GM19467 (cell line): ENCODE data around the gene CHCHD10.

ENCODE experiments used
- ATAC-seq: cut with Tn5 transposase; IDR thresholded peaks from one replicate; pipeline ENCODE4 v1.9.1; 2021; ENCODE audit warnings: mild to moderate bottlenecking, moderate library complexity; ENCODE audit not compliant: unreplicated experiment

Gene CHCHD10

GRCh38 chr22:23773483-23774113 is 5.8 kb upstream of the CHCHD10 start:
- ATAC-seq = no peak

GRCh38 chr22:23772649-23773473 is 5.1 kb upstream of the CHCHD10 start, which contains the start of gene MMP11:
TSS of gene MMP11 (plus strand) at chr22:23772849. CDS start at chr22:23772871, 22 bp downstream.
- ATAC-seq = no peak

DNA sequence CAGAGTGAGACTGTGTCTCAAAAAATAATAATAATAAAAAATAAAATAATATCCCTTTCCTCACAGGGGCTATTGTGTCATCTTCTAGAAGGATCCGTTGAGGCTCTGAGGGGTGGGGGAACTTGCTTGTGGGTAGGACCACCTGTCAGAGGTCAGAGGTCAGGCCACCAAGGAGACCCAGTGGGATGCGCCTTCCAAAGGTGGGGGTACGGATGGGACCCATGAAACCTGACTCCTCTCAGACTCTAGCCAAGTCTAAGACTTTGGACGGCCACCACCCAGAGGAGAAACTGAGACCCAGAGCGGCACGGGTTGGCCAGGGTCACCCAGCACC is 4.5 kb upstream of the CHCHD10 start:
- ATAC-seq = no peak

DNA sequence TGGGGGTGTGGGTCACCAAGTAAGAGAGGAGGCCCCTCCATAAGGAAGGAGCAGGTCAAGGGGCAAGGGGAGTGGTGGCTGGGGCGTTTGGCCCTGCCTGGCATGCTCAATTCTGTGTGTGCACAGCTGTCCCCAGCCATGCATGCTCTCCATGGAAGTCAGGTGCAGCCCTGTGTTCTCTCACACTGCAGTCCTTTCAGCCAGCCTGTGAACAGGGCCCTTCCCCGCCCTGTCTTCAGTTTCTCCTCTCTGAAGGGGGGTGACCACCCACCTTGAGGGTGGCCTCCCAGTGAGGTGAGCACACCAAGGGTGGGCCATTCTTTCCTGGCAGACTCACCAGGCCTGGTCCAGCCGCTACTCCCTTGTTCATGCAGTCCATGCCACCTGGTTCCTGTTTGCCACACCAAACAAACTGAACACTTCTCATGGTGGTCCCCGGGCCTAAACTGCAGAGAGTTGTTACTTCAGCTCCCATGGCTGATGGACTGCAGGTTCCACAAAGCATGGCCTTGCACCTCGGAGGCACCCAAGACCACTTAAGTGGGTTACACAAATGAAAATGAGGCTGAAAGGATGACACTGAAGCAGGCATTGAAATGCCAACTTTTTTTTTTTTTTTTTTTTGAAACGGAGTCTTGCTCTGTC is 1.7 kb upstream of the CHCHD10 start:
- ATAC-seq = no peak

DNA sequence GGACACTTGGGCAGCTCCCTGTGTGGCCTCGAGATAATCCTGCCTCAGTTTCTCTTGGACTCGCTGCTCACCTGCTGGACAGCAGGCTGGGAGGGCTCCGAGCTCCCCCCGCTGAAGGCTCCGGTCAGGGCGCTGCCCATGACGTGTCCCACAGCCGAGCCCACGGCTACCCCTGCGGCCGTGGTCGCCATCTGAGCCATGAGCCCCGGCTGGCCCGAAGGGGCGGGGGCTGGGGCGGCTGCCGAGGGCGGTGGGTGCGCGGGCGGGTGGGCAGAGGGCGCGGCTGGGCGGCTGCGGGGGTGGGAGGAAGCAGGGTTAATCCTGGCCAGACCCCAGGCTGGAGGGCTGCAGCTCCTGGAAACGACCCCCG is 484 bp downstream of the CHCHD10 start:
- ATAC-seq = no peak

DNA sequence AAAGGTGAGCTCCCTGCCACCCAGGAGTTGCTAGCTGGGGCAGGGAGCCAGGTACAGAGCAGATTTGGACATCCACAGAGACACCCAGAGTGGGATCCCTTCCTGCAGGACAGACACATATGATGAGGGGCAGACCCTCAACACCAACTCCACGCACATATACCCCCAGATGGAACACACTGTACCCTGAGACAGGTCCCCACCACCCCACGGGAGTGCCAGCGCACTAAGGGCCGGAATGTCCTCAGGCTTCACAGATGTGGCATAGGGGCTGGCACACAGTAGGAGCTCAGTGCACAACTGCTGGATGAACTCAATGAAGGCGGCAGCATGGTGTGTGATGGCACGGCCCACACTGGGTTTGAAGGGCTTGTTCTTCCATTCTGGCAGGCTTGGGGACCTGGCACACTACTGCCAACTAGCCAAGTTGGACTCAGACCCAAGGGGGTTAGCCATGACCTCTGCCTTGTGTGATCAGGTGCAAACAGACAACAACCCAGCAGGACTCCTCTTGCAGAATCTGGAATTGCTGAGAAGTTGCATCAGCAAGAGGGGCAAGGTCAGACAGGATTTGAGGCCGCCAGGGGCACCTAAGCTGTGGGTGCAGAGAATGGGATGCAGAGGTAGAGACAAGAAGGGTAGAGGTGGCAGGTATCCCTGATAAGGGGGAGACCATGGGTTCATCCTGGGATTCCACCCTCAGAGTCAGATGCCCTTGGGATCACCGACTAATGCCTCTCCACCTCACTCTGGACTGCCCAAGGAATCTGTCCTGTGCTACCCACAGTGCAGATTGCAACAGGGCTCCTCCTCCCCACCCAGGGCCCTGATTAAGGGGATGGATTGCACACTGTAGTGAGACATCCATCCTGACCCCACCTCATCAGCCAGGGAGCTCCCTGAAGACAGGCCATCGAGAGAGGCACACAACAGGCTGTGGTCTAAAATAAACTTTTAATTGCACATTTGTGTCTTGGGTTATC is 2.6 kb downstream of the CHCHD10 start:
- no peak for ATAC-seq

DNA sequence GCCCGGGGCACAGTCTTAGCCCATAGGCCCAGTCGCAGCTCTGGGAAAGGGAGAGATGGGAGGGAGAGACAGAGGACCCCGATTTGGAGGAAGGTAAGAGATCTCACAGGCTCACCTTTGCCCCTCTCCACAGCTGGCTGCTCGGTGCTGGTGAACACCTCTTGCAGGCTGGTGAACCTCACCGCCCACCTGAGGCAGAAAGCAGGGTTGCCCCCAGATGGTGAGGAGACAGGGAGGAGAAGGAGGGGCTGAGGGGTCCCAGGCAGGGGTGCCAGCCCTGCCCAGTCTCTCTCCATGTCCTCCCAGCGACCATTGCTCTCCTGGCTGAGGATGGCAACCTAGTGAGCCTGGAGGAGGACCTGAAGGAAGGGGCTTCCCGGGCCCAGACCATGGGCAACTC is 3.8 kb downstream of the CHCHD10 start:
- ATAC-seq = no peak

DNA sequence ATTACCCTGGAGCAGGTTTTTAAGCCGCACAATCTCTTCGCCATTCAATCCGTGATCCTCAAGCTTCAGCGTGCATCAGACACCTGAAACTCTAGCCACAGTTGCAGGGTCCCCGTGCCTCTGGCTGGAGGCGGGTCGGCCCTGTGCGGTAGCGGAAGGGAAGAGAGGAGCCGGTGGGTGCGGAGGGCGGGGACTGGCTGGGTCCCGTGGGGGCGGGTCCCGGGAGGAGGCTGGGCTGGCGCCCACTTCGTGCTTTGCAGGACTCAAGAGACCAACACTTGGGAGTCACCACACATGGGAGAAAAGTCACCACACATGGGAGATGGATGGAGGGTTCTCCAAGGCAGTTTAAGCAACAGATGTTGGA is 4.2 kb downstream of the CHCHD10 start:
- no peak for ATAC-seq

- ATAC-seq = no peak
Measured at GRCh38 chr22:23762842-23763578, 4.8 kb downstream of the CHCHD10 start, which contains the start of gene C22orf15. TSS of gene C22orf15 (plus strand) at chr22:23762990. CDS start at chr22:23763307, 317 bp downstream.

DNA sequence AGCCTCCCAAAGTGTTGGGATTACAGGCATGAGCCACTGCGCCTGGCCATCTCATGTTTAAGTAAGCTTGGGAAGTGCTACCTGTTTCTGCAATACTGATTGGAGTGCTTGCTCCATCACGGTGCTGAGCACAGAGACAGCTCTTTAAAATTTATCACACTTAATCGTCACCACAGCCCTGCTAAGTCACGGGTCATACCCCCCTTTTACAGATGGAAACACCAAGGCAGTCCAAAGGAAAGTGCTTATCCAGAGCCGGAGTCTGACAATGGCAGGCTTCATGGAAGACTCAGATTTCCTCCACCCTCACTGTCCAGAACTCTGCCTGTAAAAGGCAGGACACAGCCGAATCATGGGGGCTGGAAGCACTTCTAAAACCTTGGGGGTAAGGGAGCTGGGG is 7.7 kb downstream of the CHCHD10 start:
- ATAC-seq = no peak

DNA sequence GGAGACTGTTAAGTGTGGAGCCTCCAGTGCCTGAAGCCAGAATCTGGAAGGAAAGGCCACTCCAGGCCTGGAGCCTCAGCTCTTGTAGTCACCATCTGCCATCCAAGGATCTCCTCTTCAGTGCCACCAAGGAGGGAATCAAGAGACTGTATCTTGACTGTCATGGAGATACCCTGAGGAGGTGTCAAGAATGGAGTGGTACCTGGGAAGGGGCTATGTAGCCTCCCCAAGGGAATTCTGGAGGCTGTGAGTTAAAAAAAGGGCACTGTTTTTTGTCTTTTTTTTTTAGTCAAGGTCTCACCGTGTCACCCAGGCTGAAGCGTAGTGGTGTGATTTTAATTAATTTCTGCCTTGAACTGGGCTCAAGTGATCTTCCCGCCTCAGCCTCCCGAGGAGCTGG is 8.2 kb downstream of the CHCHD10 start:
- no peak for ATAC-seq

DNA sequence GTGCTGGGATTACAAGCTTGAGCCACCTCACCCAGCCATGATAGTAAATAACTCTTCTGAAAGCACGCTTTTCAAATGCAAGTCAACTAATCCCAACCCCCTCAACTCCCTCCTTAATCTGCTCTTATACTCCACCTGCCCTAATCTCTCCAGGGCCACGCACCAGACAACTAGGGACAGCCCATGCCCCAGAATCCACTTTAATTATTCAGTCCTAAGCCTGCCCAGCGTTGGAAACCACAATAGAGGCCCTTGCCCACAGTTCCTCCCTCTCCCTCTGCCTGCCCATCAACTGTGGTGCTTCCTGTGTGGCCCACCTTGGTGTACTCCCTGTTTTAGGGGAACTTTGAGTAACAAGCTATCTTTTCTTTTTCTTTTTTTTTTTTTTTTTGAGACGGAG is 10.9 kb downstream of the CHCHD10 start:
- ATAC-seq = no peak

GRCh38 chr22:23755711-23756110 is 12.1 kb downstream of the CHCHD10 start:
- ATAC-seq = no peak

DNA sequence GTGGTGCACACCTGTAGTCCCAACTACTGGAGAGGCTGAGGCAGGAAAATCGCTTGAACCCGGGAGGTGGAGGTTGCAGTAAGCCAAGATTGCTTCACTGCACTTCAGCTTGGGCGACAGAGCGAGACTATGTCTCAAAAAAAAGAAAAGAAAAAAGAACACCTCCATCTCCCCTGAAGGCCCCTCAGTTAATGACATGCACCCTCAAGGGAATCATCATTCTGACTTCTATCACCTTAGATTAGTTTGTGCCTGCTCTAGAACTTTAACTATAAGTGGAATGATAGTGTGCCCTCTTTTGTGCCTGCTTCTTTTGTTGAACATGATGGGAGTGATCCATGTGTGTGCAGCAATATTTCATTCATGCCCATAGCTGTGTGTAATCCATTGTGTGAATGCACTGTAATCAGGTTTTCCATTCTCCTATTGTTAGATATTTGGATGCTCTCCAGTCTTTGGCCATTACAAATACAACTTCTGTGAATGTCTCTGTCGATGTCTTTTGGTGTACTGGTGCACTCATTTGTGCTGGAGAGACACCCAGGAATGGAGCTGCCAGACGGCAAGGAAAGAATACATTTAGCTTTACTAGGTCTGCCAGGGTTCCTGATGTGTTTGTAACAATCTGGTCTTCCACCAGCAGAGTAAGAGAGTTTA is 12.7 kb downstream of the CHCHD10 start:
- ATAC-seq = no peak

- ATAC-seq = no peak
Measured at GRCh38 chr22:23754220-23754919, 13.4 kb downstream of the CHCHD10 start, which contains the start of gene VPREB3. TSS of gene VPREB3 (minus strand) at chr22:23754425. CDS start at chr22:23754363, 62 bp downstream.

DNA sequence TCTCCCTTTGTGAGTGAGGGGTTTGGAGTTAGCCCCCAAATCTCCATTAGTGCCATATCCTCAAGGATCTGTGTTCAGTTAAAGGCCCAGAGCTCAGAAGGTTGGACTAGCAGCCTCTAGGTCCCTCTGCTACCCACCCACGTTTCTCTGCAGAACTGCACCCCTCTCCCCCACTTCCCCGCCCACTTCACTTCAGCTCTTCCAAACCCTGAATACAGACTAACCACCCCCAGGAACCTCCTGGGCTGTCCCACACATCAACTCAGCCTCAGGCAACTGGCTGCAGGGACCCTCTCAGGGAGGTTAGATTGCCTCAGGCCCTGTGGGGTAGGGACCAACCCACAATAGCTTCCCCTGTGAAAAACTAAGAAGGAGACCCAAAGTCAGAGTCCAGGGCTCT is 14.4 kb downstream of the CHCHD10 start:
- no peak for ATAC-seq

DNA sequence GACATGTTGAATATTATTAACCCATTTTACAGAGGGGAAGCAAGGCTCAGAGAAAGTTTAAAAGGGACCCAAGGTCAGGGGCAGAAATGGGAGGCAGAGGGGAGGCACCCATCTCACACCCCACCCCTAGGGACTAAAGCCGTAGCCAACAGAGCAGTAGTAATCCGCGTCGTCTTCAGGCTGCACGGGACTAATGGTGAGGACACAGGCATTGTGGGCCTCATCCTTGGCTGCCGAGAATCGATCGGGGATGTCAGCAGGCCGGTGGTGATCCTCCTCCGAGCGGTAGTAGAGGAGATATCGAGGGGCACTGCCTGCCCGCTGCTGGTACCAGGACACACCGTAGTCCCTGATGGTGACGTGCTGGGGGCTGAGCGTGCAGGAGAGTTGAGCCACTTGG is 15.0 kb downstream of the CHCHD10 start:
- ATAC-seq = no peak

GRCh38 chr22:23752090-23752691 is 15.6 kb downstream of the CHCHD10 start:
- ATAC-seq = no peak
